Panc1 (cell line): Measurements from ENCODE around the gene CA10.

Experiments used
- POLR2AphosphoS5 ChIP-seq: IDR thresholded peaks from 2 replicates; pipeline ENCODE4 v1.6.1; 2012; ENCODE audit warnings: mild to moderate bottlenecking, low read depth, low read length, moderate library complexity
- TF ChIP-seq, protein P1 (sequence below): fragments of 450-650 bp; IDR thresholded peaks from 2 replicates; pipeline ENCODE4 v1.5.1; 2017; ENCODE audit warnings: mild to moderate bottlenecking
- TF ChIP-seq, protein P2 (sequence below), 2 experiments: IDR thresholded peaks; 2 replicates each; pipeline ENCODE4 v1.6.1; 2011 to 2012; ENCODE audit warnings: low read depth in 2 of 2, control low read depth in 1 of 2, low read length in 1 of 2, mild to moderate bottlenecking in 1 of 2, moderate library complexity in 1 of 2; ENCODE audit not compliant: insufficient read depth in 1 of 2

DNA sequence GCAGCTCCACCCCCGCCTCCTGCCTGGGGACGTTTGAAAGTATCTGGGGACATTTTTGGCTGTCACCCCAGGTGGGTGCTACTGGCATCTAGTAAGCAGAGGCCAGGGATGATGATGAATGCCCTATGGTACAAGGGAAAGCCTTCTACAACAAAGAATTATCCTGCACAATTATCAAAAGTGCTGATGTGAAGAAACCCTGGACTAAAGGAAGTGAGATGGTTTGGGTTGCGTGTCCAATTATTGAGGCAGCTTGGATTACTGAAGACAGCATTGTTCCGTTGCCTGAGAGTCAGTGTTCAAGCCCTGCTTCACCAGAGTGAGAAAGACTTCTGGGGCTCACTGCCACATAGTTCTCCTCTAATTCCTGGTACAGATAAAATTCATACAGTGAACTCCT lies 343.4 kb downstream of the CA10 start:
- TF ChIP-seq, protein P1, sequence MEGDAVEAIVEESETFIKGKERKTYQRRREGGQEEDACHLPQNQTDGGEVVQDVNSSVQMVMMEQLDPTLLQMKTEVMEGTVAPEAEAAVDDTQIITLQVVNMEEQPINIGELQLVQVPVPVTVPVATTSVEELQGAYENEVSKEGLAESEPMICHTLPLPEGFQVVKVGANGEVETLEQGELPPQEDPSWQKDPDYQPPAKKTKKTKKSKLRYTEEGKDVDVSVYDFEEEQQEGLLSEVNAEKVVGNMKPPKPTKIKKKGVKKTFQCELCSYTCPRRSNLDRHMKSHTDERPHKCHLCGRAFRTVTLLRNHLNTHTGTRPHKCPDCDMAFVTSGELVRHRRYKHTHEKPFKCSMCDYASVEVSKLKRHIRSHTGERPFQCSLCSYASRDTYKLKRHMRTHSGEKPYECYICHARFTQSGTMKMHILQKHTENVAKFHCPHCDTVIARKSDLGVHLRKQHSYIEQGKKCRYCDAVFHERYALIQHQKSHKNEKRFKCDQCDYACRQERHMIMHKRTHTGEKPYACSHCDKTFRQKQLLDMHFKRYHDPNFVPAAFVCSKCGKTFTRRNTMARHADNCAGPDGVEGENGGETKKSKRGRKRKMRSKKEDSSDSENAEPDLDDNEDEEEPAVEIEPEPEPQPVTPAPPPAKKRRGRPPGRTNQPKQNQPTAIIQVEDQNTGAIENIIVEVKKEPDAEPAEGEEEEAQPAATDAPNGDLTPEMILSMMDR, result no peak
- TF ChIP-seq, protein P2, sequence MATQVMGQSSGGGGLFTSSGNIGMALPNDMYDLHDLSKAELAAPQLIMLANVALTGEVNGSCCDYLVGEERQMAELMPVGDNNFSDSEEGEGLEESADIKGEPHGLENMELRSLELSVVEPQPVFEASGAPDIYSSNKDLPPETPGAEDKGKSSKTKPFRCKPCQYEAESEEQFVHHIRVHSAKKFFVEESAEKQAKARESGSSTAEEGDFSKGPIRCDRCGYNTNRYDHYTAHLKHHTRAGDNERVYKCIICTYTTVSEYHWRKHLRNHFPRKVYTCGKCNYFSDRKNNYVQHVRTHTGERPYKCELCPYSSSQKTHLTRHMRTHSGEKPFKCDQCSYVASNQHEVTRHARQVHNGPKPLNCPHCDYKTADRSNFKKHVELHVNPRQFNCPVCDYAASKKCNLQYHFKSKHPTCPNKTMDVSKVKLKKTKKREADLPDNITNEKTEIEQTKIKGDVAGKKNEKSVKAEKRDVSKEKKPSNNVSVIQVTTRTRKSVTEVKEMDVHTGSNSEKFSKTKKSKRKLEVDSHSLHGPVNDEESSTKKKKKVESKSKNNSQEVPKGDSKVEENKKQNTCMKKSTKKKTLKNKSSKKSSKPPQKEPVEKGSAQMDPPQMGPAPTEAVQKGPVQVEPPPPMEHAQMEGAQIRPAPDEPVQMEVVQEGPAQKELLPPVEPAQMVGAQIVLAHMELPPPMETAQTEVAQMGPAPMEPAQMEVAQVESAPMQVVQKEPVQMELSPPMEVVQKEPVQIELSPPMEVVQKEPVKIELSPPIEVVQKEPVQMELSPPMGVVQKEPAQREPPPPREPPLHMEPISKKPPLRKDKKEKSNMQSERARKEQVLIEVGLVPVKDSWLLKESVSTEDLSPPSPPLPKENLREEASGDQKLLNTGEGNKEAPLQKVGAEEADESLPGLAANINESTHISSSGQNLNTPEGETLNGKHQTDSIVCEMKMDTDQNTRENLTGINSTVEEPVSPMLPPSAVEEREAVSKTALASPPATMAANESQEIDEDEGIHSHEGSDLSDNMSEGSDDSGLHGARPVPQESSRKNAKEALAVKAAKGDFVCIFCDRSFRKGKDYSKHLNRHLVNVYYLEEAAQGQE (IDR thresholded peaks at IDR 0.05; ENCODE audit: insufficient read depth in 1 of 2, low read depth in 2 of 2, low read length in 1 of 2), result no peak
- no peak for TF ChIP-seq POLR2AphosphoS5
